ENCODE results near the gene ALG12.

Gene ALG12

GRCh38 chr22:49957826-49958365, 39.7 kb upstream of the ALG12 start:
- no peak for DNase-seq

GRCh38 chr22:49956914-49957825, 38.9 kb upstream of the ALG12 start:
- no peak for DNase-seq

GRCh38 chr22:49956418-49956770, 38.2 kb upstream of the ALG12 start:
- DNase-seq: no peak

- no peak for DNase-seq
Measured at GRCh38 chr22:49955581-49956417, 37.6 kb upstream of the ALG12 start.

GRCh38 chr22:49954991-49955580, 36.8 kb upstream of the ALG12 start:
- DNase-seq: no peak

- DNase-seq: peak in 2 of 14 donors; percentile 24 to 64
Measured at GRCh38 chr22:49954354-49954753, 36.1 kb upstream of the ALG12 start.

GRCh38 chr22:49953680-49954344, 35.6 kb upstream of the ALG12 start:
- no peak for DNase-seq

- DNase-seq: no peak
Measured at GRCh38 chr22:49953027-49953679, 34.9 kb upstream of the ALG12 start.

- no peak for DNase-seq
Measured at GRCh38 chr22:49951986-49952896, 34.0 kb upstream of the ALG12 start.

GRCh38 chr22:49951678-49951985, 33.4 kb upstream of the ALG12 start:
- DNase-seq: no peak

GRCh38 chr22:49951000-49951677, 32.9 kb upstream of the ALG12 start:
- DNase-seq: no peak

GRCh38 chr22:49950396-49950994, 32.3 kb upstream of the ALG12 start:
- DNase-seq: no peak

GRCh38 chr22:49949914-49950292, 31.7 kb upstream of the ALG12 start:
- DNase-seq: no peak

GRCh38 chr22:49948958-49949913, 31.0 kb upstream of the ALG12 start:
- no peak for DNase-seq

- no peak for DNase-seq
Measured at GRCh38 chr22:49948116-49948957, 30.1 kb upstream of the ALG12 start.

- no peak for DNase-seq
Measured at GRCh38 chr22:49947296-49947622, 29.0 kb upstream of the ALG12 start.

- DNase-seq: no peak
Measured at GRCh38 chr22:49946612-49947295, 28.5 kb upstream of the ALG12 start.
